ENCODE data around the gene GPR12. TPM values are rescaled to one million over a fixed set of nuclear protein-coding genes. Genes with fewer than 3 reads are reported as not detected.

GPR12 gene
- total and polyA plus RNA-seq, 2 donors (not counting 3 experiments of a cell fraction or from before 2014, with no cell fraction given), result not detected

GRCh38 chr13:26786651-26787295 lies 26.2 kb upstream of the GPR12 start:
- Histone ChIP-seq H3K27me3 (ENCODE audit: control insufficient read depth in 2 of 2, insufficient read depth in 2 of 2, low read length in 2 of 2) (no peaks in the 10 kb centered on the region), H3K9me1 (replicated peaks; ENCODE audit: control insufficient read depth, extremely low read depth, insufficient read depth, low read length) (no peaks in the 10 kb centered on the region), H3K4me2 (ENCODE audit: insufficient read depth, low read length) (no peak overlapping the region), H4K20me1 (replicated peaks; ENCODE audit: control insufficient read depth, extremely low read depth, insufficient read depth, low read length) (no peaks in the 10 kb centered on the region), H3K36me3 (ENCODE audit: control insufficient read depth in 2 of 2, extremely low read depth in 1 of 2, insufficient read depth in 2 of 2, low read length in 2 of 2) (no peaks in the 10 kb centered on the region), H3K9me3 (replicated peaks; ENCODE audit: control insufficient read depth, insufficient read depth, low read length) (no peaks in the 10 kb centered on the region), H3K9ac (replicated peaks; ENCODE audit: extremely low read depth, insufficient read depth, low read length) (no peak overlapping the region), H3K4me3 (replicated peaks in 1 of 3; ENCODE audit: insufficient read depth in 1 of 3, low read depth in 1 of 3, low read length in 3 of 3) (no peak overlapping the region), H2AFZ (ENCODE audit: low read depth, low read length) (no peak overlapping the region), H3K79me2 (ENCODE audit: control insufficient read depth, insufficient read depth, low read length) (no peaks in the 10 kb centered on the region), H3K4me1 (ENCODE audit: control insufficient read depth, extremely low read depth, insufficient read depth, low read length) (no peaks in the 10 kb centered on the region), H3K27ac (ENCODE audit: insufficient read depth, low read depth, low read length) (no peak overlapping the region)
- intact Hi-C loops (cut with micrococcal nuclease), result no loop called here
- FAIRE-seq (no peak), DNase-seq (ENCODE audit: low read depth, low spot score) (no peak)
- TF ChIP-seq POLR2AphosphoS5 (IDR thresholded peaks at IDR 0.05; ENCODE audit: insufficient read depth, low read depth, low read length), result no peak
- TF ChIP-seq GATA2 (IDR thresholded peaks at IDR 0.05; ENCODE audit: insufficient read depth, insufficient read length, low read depth, low read length), result no peak
- no peak for TF ChIP-seq EZH2 (IDR thresholded peaks at IDR 0.05; ENCODE audit: borderline replicate concordance, low read depth, low read length, severe bottlenecking)
- TF ChIP-seq POLR2A (IDR thresholded peaks at IDR 0.05; ENCODE audit: low read depth, low read length), result no peak
- TF ChIP-seq MAX (IDR thresholded peaks at IDR 0.05; ENCODE audit: insufficient read depth, insufficient read length), result no peak
- no peak for TF ChIP-seq FOS (IDR thresholded peaks at IDR 0.05; ENCODE audit: borderline replicate concordance, insufficient read depth, low read length)
- TF ChIP-seq MYC (IDR thresholded peaks at IDR 0.05; ENCODE audit: low read depth, low read length), result no peak
- no peak for TF ChIP-seq CTCF (IDR thresholded peaks at IDR 0.05; ENCODE audit: extremely low read depth in 1 of 2, insufficient read depth in 1 of 2, low read depth in 1 of 2, low read length in 2 of 2)
- no peak for TF ChIP-seq JUN (IDR thresholded peaks at IDR 0.05; ENCODE audit: borderline replicate concordance, insufficient read depth, insufficient read length, low read depth)
- no TSS peak for BruUV-seq (replicated peaks)
- dilution Hi-C loops (cut with MboI; ENCODE audit: extremely low pct_ligation_motif_present, low sequenced_read_pairs), result no loop called here
- ChIA-PET CTCF (no interaction called here), POLR2A (no interaction called here)
